ENCODE data around the gene SELENON. TPM values are rescaled to one million over a fixed set of nuclear protein-coding genes. Genes with fewer than 3 reads are reported as not detected.

Gene SELENON
- total and polyA plus RNA-seq, 2 of the 8 experiments (the other 6 are each of a cell fraction or from before 2014, with no cell fraction given), result 43.0 to 77.6 TPM

DNA sequence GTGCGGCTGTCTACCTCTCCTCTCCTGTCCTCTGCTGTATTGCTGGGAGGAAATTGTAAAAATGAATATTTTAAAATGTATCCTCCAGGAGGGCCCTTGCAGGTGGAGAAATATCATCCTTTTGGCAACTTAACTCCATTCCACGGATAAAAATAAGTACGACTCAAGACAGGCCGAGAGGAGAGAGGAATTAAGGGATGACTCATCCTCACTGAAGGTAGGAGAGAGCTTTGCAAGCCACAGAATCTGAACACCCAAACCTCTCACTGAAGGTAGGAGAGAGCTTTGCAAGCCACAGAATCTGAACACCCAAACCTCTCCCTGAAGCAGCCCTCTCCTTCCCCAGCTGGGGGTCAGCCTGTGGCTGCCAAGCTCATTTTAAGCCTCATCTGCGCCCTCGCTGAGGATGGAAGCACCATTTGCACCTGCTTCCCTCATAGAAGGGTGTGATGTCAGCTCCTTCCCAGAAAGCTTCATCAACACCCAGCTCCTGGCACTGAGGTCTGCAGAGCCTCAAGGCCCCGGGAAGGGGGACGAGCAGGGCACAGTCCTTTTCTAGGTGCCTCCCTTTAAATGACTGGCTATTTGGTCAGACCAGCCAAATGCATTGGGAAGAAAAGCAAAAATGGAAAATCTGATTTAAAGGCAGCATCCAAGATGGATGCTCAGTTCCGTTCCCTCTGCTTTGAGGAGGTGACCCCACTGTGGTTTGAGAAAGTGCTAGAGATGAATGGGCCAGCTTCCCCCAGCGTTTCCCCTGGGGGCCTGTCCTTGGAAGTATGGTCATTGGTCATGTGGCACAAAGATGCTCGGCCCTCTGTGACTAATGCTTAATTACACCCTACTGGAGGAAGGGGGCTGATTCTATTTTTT lies 12.9 kb upstream of the SELENON start (continued):
- TF ChIP-seq, protein P1, sequence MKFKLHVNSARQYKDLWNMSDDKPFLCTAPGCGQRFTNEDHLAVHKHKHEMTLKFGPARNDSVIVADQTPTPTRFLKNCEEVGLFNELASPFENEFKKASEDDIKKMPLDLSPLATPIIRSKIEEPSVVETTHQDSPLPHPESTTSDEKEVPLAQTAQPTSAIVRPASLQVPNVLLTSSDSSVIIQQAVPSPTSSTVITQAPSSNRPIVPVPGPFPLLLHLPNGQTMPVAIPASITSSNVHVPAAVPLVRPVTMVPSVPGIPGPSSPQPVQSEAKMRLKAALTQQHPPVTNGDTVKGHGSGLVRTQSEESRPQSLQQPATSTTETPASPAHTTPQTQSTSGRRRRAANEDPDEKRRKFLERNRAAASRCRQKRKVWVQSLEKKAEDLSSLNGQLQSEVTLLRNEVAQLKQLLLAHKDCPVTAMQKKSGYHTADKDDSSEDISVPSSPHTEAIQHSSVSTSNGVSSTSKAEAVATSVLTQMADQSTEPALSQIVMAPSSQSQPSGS (IDR thresholded peaks at IDR 0.05; ENCODE audit: low read length), result no peak
- TF ChIP-seq SAP30 (IDR thresholded peaks at IDR 0.05; ENCODE audit: insufficient read depth, insufficient replicate concordance, low read length), result no peak

Data from H1 (cell line).